ENCODE data around the gene MAP2K7. TPM values are rescaled to one million over a fixed set of nuclear protein-coding genes. Genes with fewer than 3 reads are reported as not detected.

Gene MAP2K7
- total and polyA plus RNA-seq, 7 donors, result 12.5 to 27.8 (median 16.5) TPM

DNA sequence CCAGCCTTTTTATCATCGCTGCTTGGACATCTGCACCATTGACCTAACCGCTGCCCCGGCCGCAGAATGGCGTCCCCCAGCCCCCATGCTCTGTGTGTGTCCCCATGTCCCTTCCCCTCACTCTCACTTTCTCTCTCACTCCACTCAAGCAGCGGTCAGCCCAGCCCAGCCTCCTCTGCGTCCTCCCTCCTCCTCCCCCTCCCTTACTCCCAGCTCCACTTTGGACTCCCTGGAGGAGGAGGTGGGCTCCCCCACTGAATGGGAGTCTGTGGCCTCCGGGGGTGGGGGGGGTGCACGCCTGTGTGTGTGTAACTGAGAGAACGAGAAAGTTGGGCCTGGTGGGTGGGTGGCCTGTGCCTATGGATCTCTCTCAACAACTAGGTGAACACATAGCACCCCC lies 2.2 kb downstream of the MAP2K7 start:
- peaks cover 12 to 42% (median 25%) of the 10 kb centered on the region in 4 donors for H3K36me3 ChIP-seq
- H3K4me3 ChIP-seq, result no peak overlapping the region
- peaks cover 0 to 47% (median 44%) of the 10 kb centered on the region in 4 donors for H3K4me1 ChIP-seq
- H3K9me3 ChIP-seq, result no peaks in the 10 kb centered on the region
- TF ChIP-seq EP300 (IDR thresholded peaks at IDR 0.05), result no peak
- no peak for TF ChIP-seq POLR2A (IDR thresholded peaks at IDR 0.05)
- no peak for TF ChIP-seq POLR2AphosphoS5 (IDR thresholded peaks at IDR 0.05)
- TF ChIP-seq, protein P1, sequence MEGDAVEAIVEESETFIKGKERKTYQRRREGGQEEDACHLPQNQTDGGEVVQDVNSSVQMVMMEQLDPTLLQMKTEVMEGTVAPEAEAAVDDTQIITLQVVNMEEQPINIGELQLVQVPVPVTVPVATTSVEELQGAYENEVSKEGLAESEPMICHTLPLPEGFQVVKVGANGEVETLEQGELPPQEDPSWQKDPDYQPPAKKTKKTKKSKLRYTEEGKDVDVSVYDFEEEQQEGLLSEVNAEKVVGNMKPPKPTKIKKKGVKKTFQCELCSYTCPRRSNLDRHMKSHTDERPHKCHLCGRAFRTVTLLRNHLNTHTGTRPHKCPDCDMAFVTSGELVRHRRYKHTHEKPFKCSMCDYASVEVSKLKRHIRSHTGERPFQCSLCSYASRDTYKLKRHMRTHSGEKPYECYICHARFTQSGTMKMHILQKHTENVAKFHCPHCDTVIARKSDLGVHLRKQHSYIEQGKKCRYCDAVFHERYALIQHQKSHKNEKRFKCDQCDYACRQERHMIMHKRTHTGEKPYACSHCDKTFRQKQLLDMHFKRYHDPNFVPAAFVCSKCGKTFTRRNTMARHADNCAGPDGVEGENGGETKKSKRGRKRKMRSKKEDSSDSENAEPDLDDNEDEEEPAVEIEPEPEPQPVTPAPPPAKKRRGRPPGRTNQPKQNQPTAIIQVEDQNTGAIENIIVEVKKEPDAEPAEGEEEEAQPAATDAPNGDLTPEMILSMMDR (IDR thresholded peaks at IDR 0.05), result no peak
- no peaks in the 10 kb centered on the region for H3K27me3 ChIP-seq
- no peak overlapping the region for H3K27ac ChIP-seq
- DNase-seq, result no peak
- WGBS, 2 donors, result 87 to 92% methylated on average over 10 of the region's 10 CpGs
- intact Hi-C loops (cut with DNase I), result loop anchor here (2.0 kb wide), 1 partner anchor 15 kb away; the partner anchor contains the start of gene SNAPC2

DNA sequence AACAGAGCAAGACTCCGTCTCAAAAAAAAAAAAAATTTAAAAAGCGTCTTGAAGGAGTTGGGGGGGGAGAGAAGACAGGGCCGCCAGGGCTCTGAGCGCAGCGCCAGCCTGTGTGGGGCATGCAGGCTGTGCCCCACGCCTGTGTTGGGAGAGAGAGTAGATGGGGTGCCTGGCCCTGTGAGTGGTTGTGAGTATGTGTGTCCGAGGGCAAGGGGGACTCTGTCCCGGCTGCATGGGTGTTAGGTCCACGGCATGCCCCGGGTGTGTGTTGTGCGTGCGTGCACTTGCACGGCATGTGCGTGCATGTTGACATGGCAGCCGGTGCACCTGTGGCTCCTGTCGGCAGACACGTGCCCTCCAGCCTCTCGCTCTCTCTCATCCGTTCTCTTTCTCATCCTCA lies 3.4 kb downstream of the MAP2K7 start:
- Histone ChIP-seq H3K4me1 (peaks cover 0 to 47% (median 44%) of the 10 kb centered on the region in 4 donors), H3K4me3 (no peak overlapping the region), H3K27ac (no peak overlapping the region), H3K9me3 (no peaks in the 10 kb centered on the region), H3K36me3 (peaks cover 25 to 55% (median 38%) of the 10 kb centered on the region in 4 donors), H3K27me3 (no peaks in the 10 kb centered on the region)
- no peak for DNase-seq
- intact Hi-C loops (cut with DNase I), result no loop called here
- WGBS, 2 donors, result 94 to 96% methylated on average over 19 of the region's 19 CpGs
- TF ChIP-seq EP300 (IDR thresholded peaks at IDR 0.05) (no peak), POLR2AphosphoS5 (IDR thresholded peaks at IDR 0.05) (no peak), POLR2A (IDR thresholded peaks at IDR 0.05) (no peak)
- TF ChIP-seq, protein P1 (IDR thresholded peaks at IDR 0.05), result no peak

DNA sequence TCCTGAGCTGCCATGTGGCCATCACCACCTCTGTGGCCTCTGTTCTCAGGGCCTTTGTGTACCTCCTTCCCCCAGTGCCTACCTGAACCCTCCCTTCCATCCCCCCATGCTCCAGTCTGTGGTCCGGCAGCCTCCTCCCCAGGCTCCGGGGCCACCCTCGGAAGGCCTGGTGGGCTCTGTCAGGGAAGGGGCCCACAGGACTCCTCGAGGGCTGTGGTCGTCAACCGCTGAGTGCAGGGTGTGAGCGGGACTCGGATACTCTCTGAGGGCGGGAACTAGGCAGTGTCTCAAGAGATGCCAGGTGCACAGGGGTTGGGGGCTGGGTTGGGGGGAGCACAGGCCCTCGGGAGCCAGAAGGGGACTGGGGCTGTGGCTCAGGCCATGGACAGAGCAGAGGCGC lies 3.9 kb downstream of the MAP2K7 start:
- H3K27ac ChIP-seq, result no peak overlapping the region
- TF ChIP-seq, protein P1 (IDR thresholded peaks at IDR 0.05), result no peak
- no peak for TF ChIP-seq POLR2A (IDR thresholded peaks at IDR 0.05)
- no peak for TF ChIP-seq POLR2AphosphoS5 (IDR thresholded peaks at IDR 0.05)
- no peak for TF ChIP-seq EP300 (IDR thresholded peaks at IDR 0.05)
- 92% methylated on average over 11 of the region's 11 CpGs for WGBS, 2 donors
- H3K9me3 ChIP-seq, result no peaks in the 10 kb centered on the region
- H3K4me3 ChIP-seq, result no peak overlapping the region
- peaks cover 29 to 59% (median 42%) of the 10 kb centered on the region in 4 donors for H3K36me3 ChIP-seq
- DNase-seq, result no peak
- peaks cover 0 to 45% (median 43%) of the 10 kb centered on the region in 4 donors for H3K4me1 ChIP-seq
- no peaks in the 10 kb centered on the region for H3K27me3 ChIP-seq
- intact Hi-C loops (cut with DNase I), result no loop called here

DNA sequence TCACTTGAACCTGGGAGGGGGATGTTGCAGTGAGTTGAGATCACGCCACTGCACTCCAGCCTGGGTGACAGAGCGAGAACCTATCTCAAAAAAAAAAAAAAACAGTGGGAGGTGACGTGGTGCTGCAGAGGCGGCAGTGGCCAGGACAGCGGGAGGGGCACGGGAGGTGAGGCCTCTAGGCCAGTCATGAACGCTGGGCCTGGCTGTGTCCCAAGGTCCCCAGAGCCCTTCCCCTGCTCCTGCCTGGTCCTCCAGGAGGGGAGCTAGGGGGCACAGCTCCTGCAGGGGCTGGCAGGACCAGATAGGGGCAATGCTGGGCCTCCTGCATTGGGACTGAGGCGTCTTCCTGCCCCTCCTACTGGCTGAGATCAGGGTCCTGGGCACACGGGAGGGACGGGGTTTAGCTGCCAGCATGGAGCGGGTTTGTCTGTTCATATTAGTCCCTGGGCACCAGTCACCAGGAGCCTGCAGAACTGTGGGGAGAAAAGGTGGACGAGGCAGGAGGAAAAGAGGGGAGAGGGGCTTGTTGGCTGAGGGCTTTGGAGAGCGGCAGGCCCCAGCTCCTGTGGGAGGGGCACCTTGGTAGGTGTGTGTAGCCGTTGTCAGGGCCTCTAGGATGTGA lies 4.5 kb downstream of the MAP2K7 start:
- 84 to 85% methylated on average over 14 of the region's 14 CpGs for WGBS, 2 donors
- H3K27me3 ChIP-seq, result no peaks in the 10 kb centered on the region
- no peak overlapping the region for H3K4me3 ChIP-seq
- no peak for DNase-seq
- intact Hi-C loops (cut with DNase I), result no loop called here
- H3K27ac ChIP-seq, result no peak overlapping the region
- H3K36me3 ChIP-seq, result peaks cover 35 to 65% (median 46%) of the 10 kb centered on the region in 4 donors
- H3K4me1 ChIP-seq, result peaks cover 0 to 38% (median 36%) of the 10 kb centered on the region in 4 donors
- TF ChIP-seq POLR2A (IDR thresholded peaks at IDR 0.05), result no peak
- no peaks in the 10 kb centered on the region for H3K9me3 ChIP-seq

DNA sequence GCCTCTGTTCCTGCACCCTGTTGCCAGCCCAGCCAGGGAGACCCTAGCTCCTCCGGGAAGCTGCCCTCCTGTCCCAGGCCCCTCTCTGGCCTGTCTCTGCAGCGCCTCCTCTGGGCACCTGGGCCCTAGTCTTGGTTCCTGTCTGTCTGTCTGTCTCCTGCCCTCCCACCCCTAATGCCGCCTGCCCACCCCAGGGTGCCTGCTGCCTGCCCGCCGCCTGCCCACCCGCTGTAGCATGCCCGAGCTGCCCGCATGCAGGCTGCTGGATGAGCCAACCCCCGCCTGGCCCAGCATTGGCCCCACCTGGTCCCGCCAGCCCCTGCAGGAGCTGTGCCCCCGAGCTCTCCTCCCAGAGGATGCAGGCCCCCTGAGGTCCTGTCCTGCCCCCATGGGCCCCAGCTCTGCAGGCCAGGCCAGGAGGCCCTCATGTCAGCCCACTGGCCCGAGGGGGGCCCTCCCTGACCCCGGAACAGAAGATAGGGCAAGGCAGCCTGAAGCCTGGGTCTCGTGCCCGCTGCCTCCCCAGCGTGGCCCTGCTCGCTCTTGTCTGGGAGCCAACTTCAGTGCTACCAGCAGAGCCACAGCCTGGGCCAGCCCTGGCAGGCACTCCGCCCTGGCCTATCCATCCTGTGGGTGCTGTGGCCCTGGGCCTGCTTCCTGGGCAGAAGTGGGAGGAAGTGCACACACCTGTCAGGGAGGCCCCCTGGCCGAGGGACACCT lies 5.2 kb downstream of the MAP2K7 start:
- Histone ChIP-seq H3K27me3 (peaks cover 0 to under 1% (median 0%) of the 10 kb centered on the region in 3 donors), H3K4me1 (peaks cover 0 to 38% (median 36%) of the 10 kb centered on the region in 4 donors), H3K9me3 (no peaks in the 10 kb centered on the region), H3K4me3 (no peak overlapping the region), H3K27ac (no peak overlapping the region), H3K36me3 (peaks cover 35 to 69% (median 46%) of the 10 kb centered on the region in 4 donors)
- WGBS, 2 donors, result 89 to 95% methylated on average over 19 of the region's 19 CpGs
- intact Hi-C loops (cut with DNase I), result no loop called here
- TF ChIP-seq POLR2A (IDR thresholded peaks at IDR 0.05) (no peak), POLR2AphosphoS5 (IDR thresholded peaks at IDR 0.05) (no peak), EP300 (IDR thresholded peaks at IDR 0.05) (no peak)
- TF ChIP-seq, protein P1 (IDR thresholded peaks at IDR 0.05), result no peak
- DNase-seq, result no peak
